ENCODE data around the gene ZDHHC20. TPM values are rescaled to one million over a fixed set of nuclear protein-coding genes. Genes with fewer than 3 reads are reported as not detected.

Gene ZDHHC20
- total RNA-seq, 1 experiment from 2014 or later, result 69.1 TPM

DNA sequence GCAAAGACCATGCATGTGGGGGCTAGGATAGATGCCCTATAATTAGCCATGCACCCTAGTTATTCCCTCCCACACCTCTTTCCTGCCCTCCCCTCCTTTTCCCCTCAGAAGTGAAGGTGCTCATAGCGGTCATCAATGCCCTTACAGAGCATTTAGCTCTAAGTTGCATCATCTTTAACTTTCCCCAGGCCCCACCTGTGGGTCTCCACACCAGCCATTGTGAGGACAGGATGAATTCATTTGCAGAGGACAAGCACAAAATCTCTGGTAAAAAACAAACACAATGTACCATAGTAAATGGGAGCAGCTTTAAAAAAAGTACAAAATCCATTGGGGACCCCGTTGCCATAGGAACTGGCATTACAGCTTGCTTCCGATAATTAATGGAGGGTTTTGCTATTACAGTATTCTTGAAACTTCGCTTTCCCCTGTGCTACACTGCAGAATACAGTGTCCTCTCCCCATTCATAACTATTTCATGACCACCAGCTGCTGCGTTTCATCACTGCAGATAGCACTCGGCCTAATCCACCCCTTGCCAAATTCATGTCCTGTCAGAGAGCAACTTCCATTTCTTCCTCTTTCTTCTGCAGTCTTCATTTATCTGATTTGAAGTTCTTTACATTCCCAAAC lies 110.5 kb downstream of the ZDHHC20 start:
- no peak overlapping the region for H4K5ac ChIP-seq (ENCODE audit: insufficient read length, low read depth, low read length)
- no peak overlapping the region for H3K27ac Mint-ChIP-seq
- H3K9me3 ChIP-seq (ENCODE audit: control insufficient read depth, low read depth, low read length), result no peaks in the 10 kb centered on the region
- no peaks in the 10 kb centered on the region; a peak in 1 of 7 replicates for H3K36me3 Mint-ChIP-seq (ENCODE audit: insufficient read depth in 1 of 3, low read depth in 3 of 3)
- peaks cover 0 to 5% of the 10 kb centered on the region in 2 experiments; a peak in 2 of 4 replicates for H3K4me1 Mint-ChIP-seq
- no peak overlapping the region for H3K23ac ChIP-seq (ENCODE audit: insufficient read length, low read depth, low read length)
- H3K27me3 Mint-ChIP-seq (ENCODE audit: low read depth), result 0 out of 2 replicates have a peak, but pooled peaks cover 2% of the 10 kb centered on the region
- H3K4ac ChIP-seq (ENCODE audit: low read depth, low read length), result no peak overlapping the region
- DNase-seq, result no peak
- H2BK20ac ChIP-seq (ENCODE audit: low read depth, low read length, poor library complexity, severe bottlenecking), result no peak overlapping the region
- no peaks in the 10 kb centered on the region for H3K79me2 ChIP-seq (ENCODE audit: insufficient read depth, low read length)
- H3K4me3 Mint-ChIP-seq, result no peak overlapping the region
- TF ChIP-seq, protein P1, sequence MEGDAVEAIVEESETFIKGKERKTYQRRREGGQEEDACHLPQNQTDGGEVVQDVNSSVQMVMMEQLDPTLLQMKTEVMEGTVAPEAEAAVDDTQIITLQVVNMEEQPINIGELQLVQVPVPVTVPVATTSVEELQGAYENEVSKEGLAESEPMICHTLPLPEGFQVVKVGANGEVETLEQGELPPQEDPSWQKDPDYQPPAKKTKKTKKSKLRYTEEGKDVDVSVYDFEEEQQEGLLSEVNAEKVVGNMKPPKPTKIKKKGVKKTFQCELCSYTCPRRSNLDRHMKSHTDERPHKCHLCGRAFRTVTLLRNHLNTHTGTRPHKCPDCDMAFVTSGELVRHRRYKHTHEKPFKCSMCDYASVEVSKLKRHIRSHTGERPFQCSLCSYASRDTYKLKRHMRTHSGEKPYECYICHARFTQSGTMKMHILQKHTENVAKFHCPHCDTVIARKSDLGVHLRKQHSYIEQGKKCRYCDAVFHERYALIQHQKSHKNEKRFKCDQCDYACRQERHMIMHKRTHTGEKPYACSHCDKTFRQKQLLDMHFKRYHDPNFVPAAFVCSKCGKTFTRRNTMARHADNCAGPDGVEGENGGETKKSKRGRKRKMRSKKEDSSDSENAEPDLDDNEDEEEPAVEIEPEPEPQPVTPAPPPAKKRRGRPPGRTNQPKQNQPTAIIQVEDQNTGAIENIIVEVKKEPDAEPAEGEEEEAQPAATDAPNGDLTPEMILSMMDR (conservative IDR thresholded peaks at IDR 0.05), result no peak
- H3K4me1 ChIP-seq (ENCODE audit: insufficient read depth, low read length), result no peaks in the 10 kb centered on the region
- no peak overlapping the region for H3T11ph ChIP-seq (ENCODE audit: low read length)
- no peak overlapping the region for H2BK12ac ChIP-seq (ENCODE audit: insufficient read length, low read depth, low read length)
- no peak overlapping the region for H2AK5ac ChIP-seq (ENCODE audit: insufficient read length, low read length)
- no peak overlapping the region for H2BK15ac ChIP-seq (ENCODE audit: low read depth, low read length)
- no peak overlapping the region for H4K8ac ChIP-seq (replicated peaks; ENCODE audit: insufficient read length, low read depth, low read length)
- no peak overlapping the region for H3K27ac ChIP-seq (ENCODE audit: insufficient read length, low read depth, low read length)
- H2AFZ ChIP-seq (ENCODE audit: low read length), result no peak overlapping the region
- H4K91ac ChIP-seq (ENCODE audit: insufficient read length, low read depth, low read length), result no peak overlapping the region
- H3K27me3 ChIP-seq (ENCODE audit: insufficient read depth, low read length), result no peaks in the 10 kb centered on the region
- no peaks in the 10 kb centered on the region; a peak in 1 of 5 replicates for H3K9me3 Mint-ChIP-seq
- H3K79me1 ChIP-seq (ENCODE audit: insufficient read depth, low read depth, low read length, poor library complexity, severe bottlenecking), result no peaks in the 10 kb centered on the region
- H3K18ac ChIP-seq (ENCODE audit: insufficient read length, low read depth, low read length), result no peak overlapping the region
- H2BK5ac ChIP-seq (ENCODE audit: insufficient read length, low read length), result no peak overlapping the region
- no peak overlapping the region for H3K56ac ChIP-seq (ENCODE audit: insufficient read length, low read depth, low read length)
- no peaks in the 10 kb centered on the region for H3K23me2 ChIP-seq (ENCODE audit: insufficient read length, low read depth, low read length, poor library complexity, severe bottlenecking)
- no peaks in the 10 kb centered on the region for H4K20me1 ChIP-seq (ENCODE audit: control insufficient read depth, insufficient read depth, insufficient read length)
- WGBS (ENCODE audit: extremely low coverage, insufficient read length, low lambda C conversion rate), result no CpG with 5 or more reads among the region's 6 CpGs
- H3K14ac ChIP-seq (ENCODE audit: insufficient read depth, low read length), result no peak overlapping the region
- H3K9ac ChIP-seq (ENCODE audit: extremely low read depth, insufficient read length, low read length), result no peak overlapping the region
- H2BK120ac ChIP-seq (ENCODE audit: low read depth, low read length, poor library complexity, severe bottlenecking), result no peak overlapping the region
- H3K4me2 ChIP-seq (ENCODE audit: insufficient read depth, insufficient read length, low read length), result no peak overlapping the region
